HEK293 (cell line): ENCODE data around the gene PCDH1.

Experiments
- CTCF ChIA-PET: fragments of 350-600 bp; formaldehyde crosslinking; extraction: SDS; loops from one replicate; lab custom pipeline; 2021; ENCODE audit warnings: antibody characterized with exemption; lab: Yijun Ruan, JAX
- POLR2A ChIA-PET: fragments of 300-600 bp; formaldehyde crosslinking; extraction: SDS; loops from one replicate; lab custom pipeline; 2020; ENCODE audit warnings: antibody characterized with exemption, inconsistent platforms; lab: Yijun Ruan, JAX
- H3K27ac ChIP-seq: fragments of 200-500 bp; sonication (Bioruptor generic); 2 replicates; pipeline ENCODE4 v1.5.1; 2014; ENCODE audit warnings: low read depth, low read length, control low read depth, inconsistent platforms; ENCODE audit errors: extremely low read depth
- H3K36me3 ChIP-seq, 2 experiments: fragments of 200-500 bp in 1 of 2; sonication (Bioruptor generic) in 1 of 2; 1 replicate in 1 of 2; 2 replicates in 1 of 2; pipeline ENCODE4 v1.5.1; 2014 to 2017; ENCODE audit warnings: inconsistent platforms in 2 of 2, low read length in 2 of 2; ENCODE audit not compliant: control insufficient read depth in 2 of 2, insufficient read depth in 1 of 2
- H3K4me1 ChIP-seq: fragments of 200-500 bp; sonication (Bioruptor generic); 2 replicates; pipeline ENCODE4 v1.5.1; 2014; ENCODE audit warnings: mild to moderate bottlenecking, low read length, inconsistent platforms; ENCODE audit not compliant: control insufficient read depth, insufficient read depth
- H3K4me3 ChIP-seq: 2 replicates; pipeline ENCODE4 v1.5.1; 2011; ENCODE audit warnings: low read depth, mild to moderate bottlenecking, control low read depth, low read length, moderate library complexity
- H3K9me3 ChIP-seq: fragments of 200-500 bp; sonication (Bioruptor generic); 2 replicates; pipeline ENCODE4 v1.5.1; 2014; ENCODE audit warnings: low read depth, low read length, inconsistent platforms; ENCODE audit not compliant: control insufficient read depth, insufficient read depth
- YY2 ChIP-seq: fragments of 450-650 bp; formaldehyde crosslinking; IDR thresholded peaks from 2 replicates; pipeline ENCODE4 v1.5.1; 2016; ENCODE audit warnings: missing biosample characterization, missing genetic modification characterization
- ZNF311 ChIP-seq: fragments of 450-650 bp; formaldehyde crosslinking; IDR thresholded peaks from 2 replicates; pipeline ENCODE4 v1.5.1; 2017; ENCODE audit warnings: missing biosample characterization, missing genetic modification characterization, borderline replicate concordance
- ZNF366 ChIP-seq: fragments of 450-650 bp; formaldehyde crosslinking; conservative IDR thresholded peaks from 2 replicates; pipeline ENCODE4 v1.5.1; 2016; ENCODE audit warnings: missing biosample characterization, missing genetic modification characterization
- ZNF510 ChIP-seq: fragments of 450-650 bp; formaldehyde crosslinking; IDR thresholded peaks from 2 replicates; pipeline ENCODE4 v1.5.1; 2018; ENCODE audit warnings: mild to moderate bottlenecking, missing genetic modification characterization, missing biosample characterization; ENCODE audit not compliant: insufficient replicate concordance
- ZNF768 ChIP-seq: fragments of 450-650 bp; formaldehyde crosslinking; IDR thresholded peaks from 2 replicates; pipeline ENCODE4 v1.5.1; 2018; ENCODE audit warnings: missing biosample characterization, mild to moderate bottlenecking, missing genetic modification characterization
- ZNF791 ChIP-seq: fragments of 450-650 bp; formaldehyde crosslinking; IDR thresholded peaks from 2 replicates; pipeline ENCODE4 v1.5.1; 2016; ENCODE audit warnings: missing biosample characterization, missing genetic modification characterization
- TF ChIP-seq, protein P1 (sequence below): fragments of 450-650 bp; formaldehyde crosslinking; IDR thresholded peaks from 2 replicates; pipeline ENCODE4 v1.5.1; 2016; ENCODE audit warnings: missing biosample characterization, missing genetic modification characterization
- TF ChIP-seq, protein P2 (sequence below): fragments of 450-650 bp; formaldehyde crosslinking; IDR thresholded peaks from 2 replicates; pipeline ENCODE4 v1.5.1; 2016; ENCODE audit warnings: missing biosample characterization, missing genetic modification characterization
- TF ChIP-seq, protein P3 (sequence below): fragments of 450-650 bp; formaldehyde crosslinking; IDR thresholded peaks from 2 replicates; pipeline ENCODE4 v1.5.1; 2016; ENCODE audit warnings: missing biosample characterization, missing genetic modification characterization
- TF ChIP-seq, protein P4 (sequence below): fragments of 450-650 bp; formaldehyde crosslinking; IDR thresholded peaks from 2 replicates; pipeline ENCODE4 v1.5.1; 2016; ENCODE audit warnings: missing biosample characterization, missing genetic modification characterization
- TF ChIP-seq, protein P5 (sequence below): fragments of 450-650 bp; formaldehyde crosslinking; IDR thresholded peaks from 2 replicates; pipeline ENCODE4 v1.5.1; 2016; ENCODE audit warnings: missing biosample characterization, missing genetic modification characterization
- TF ChIP-seq, protein P6 (sequence below): fragments of 450-650 bp; formaldehyde crosslinking; IDR thresholded peaks from 2 replicates; pipeline ENCODE4 v1.5.1; 2016; ENCODE audit warnings: missing biosample characterization, missing genetic modification characterization

PCDH1 gene

DNA sequence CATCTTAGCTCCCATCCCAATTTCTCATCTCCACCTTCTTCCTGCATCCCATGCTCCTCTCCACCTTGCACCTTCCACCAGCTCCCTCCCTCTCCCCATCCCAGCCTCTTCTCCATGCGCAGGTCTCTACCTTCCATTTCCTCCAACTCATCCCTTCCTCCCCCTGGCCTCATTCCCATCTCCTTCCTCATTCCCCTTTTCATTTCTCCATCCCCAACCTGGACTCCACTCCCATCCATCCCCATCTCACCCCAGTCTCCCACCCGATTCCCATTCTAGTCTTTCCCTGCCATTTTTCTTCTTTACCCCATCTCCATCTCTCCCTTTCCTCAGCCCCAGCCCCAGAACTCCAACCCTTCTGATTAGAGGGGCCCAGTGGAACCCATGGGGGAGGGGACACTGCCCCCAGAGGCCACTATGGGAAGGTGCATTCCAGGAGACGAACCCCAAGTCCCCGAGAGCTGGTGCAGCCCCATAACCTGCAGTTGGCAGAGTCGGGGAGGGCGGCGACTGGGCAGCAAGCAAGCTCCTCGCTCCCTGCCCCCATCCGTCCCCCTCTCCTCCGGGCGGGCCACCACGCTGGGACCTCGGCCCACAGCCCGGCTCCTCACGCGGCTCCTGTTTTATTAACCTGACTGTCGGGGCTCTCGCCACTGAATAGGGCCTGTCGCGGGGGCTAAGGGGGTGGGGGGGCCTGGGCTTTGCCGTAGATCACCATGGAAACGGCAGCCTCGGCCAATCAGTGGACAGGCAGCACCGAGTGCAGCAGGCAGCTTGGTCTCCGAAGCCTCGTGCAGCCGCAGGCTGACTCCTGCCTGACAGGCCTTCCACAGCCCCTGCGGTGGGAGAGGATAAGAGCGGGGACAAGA lies 66.7 kb downstream of the PCDH1 start (continued):
- TF ChIP-seq, protein P1, sequence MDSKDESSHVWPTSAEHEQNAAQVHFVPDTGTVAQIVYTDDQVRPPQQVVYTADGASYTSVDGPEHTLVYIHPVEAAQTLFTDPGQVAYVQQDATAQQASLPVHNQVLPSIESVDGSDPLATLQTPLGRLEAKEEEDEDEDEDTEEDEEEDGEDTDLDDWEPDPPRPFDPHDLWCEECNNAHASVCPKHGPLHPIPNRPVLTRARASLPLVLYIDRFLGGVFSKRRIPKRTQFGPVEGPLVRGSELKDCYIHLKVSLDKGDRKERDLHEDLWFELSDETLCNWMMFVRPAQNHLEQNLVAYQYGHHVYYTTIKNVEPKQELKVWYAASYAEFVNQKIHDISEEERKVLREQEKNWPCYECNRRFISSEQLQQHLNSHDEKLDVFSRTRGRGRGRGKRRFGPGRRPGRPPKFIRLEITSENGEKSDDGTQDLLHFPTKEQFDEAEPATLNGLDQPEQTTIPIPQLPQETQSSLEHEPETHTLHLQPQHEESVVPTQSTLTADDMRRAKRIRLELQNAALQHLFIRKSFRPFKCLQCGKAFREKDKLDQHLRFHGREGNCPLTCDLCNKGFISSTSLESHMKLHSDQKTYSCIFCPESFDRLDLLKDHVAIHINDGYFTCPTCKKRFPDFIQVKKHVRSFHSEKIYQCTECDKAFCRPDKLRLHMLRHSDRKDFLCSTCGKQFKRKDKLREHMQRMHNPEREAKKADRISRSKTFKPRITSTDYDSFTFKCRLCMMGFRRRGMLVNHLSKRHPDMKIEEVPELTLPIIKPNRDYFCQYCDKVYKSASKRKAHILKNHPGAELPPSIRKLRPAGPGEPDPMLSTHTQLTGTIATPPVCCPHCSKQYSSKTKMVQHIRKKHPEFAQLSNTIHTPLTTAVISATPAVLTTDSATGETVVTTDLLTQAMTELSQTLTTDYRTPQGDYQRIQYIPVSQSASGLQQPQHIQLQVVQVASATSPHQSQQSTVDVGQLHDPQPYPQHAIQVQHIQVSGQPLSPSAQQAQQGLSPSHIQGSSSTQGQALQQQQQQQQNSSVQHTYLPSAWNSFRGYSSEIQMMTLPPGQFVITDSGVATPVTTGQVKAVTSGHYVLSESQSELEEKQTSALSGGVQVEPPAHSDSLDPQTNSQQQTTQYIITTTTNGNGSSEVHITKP (tag by site-specific recombination), result peak; percentile 10; the same call in 1 of the 2 replicates
- peak; percentile 93 for TF ChIP-seq ZNF366 (tag by site-specific recombination)
- no peak for TF ChIP-seq YY2 (tag by site-specific recombination)
- TF ChIP-seq, protein P2, sequence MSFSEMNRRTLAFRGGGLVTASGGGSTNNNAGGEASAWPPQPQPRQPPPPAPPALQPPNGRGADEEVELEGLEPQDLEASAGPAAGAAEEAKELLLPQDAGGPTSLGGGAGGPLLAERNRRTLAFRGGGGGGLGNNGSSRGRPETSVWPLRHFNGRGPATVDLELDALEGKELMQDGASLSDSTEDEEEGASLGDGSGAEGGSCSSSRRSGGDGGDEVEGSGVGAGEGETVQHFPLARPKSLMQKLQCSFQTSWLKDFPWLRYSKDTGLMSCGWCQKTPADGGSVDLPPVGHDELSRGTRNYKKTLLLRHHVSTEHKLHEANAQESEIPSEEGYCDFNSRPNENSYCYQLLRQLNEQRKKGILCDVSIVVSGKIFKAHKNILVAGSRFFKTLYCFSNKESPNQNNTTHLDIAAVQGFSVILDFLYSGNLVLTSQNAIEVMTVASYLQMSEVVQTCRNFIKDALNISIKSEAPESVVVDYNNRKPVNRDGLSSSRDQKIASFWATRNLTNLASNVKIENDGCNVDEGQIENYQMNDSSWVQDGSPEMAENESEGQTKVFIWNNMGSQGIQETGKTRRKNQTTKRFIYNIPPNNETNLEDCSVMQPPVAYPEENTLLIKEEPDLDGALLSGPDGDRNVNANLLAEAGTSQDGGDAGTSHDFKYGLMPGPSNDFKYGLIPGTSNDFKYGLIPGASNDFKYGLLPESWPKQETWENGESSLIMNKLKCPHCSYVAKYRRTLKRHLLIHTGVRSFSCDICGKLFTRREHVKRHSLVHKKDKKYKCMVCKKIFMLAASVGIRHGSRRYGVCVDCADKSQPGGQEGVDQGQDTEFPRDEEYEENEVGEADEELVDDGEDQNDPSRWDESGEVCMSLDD (tag by site-specific recombination), result peak; percentile 40; the same call in 1 of the 2 replicates
- TF ChIP-seq, protein P3, sequence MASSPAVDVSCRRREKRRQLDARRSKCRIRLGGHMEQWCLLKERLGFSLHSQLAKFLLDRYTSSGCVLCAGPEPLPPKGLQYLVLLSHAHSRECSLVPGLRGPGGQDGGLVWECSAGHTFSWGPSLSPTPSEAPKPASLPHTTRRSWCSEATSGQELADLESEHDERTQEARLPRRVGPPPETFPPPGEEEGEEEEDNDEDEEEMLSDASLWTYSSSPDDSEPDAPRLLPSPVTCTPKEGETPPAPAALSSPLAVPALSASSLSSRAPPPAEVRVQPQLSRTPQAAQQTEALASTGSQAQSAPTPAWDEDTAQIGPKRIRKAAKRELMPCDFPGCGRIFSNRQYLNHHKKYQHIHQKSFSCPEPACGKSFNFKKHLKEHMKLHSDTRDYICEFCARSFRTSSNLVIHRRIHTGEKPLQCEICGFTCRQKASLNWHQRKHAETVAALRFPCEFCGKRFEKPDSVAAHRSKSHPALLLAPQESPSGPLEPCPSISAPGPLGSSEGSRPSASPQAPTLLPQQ, result peak; percentile 58
- TF ChIP-seq, protein P4, sequence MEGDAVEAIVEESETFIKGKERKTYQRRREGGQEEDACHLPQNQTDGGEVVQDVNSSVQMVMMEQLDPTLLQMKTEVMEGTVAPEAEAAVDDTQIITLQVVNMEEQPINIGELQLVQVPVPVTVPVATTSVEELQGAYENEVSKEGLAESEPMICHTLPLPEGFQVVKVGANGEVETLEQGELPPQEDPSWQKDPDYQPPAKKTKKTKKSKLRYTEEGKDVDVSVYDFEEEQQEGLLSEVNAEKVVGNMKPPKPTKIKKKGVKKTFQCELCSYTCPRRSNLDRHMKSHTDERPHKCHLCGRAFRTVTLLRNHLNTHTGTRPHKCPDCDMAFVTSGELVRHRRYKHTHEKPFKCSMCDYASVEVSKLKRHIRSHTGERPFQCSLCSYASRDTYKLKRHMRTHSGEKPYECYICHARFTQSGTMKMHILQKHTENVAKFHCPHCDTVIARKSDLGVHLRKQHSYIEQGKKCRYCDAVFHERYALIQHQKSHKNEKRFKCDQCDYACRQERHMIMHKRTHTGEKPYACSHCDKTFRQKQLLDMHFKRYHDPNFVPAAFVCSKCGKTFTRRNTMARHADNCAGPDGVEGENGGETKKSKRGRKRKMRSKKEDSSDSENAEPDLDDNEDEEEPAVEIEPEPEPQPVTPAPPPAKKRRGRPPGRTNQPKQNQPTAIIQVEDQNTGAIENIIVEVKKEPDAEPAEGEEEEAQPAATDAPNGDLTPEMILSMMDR (tag by site-specific recombination), result peak; percentile 59
- 0 out of 2 replicates have a peak, but pooled peaks have one; percentile 42 for TF ChIP-seq ZNF311
- TF ChIP-seq ZNF791 (tag by site-specific recombination), result 0 out of 2 replicates have a peak, but pooled peaks have one; percentile 46

DNA sequence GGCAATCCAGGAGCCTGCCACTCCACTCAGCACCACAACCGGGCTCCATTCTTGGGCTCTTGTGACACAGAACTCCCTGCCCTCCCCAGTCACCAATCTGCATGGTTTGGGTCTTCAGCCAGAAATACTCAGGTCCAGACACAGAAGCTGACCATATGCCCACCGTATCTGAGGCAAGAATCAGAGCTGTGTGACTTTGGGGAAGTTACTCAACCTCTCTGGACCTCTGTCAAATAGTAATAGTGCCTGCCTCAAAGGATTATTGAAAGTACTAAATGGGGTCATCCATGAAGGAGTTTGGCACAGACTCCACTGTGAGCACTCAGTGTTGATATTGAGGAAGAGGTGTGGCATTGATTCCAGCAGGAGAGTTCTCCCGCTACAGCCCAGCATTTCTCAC lies 67.5 kb downstream of the PCDH1 start:
- H3K36me3 ChIP-seq, result no peaks in the 10 kb centered on the region
- POLR2A ChIA-PET, result no interaction called here
- no peaks in the 10 kb centered on the region for H3K4me1 ChIP-seq
- H3K4me3 ChIP-seq, result no peak overlapping the region
- no peak for TF ChIP-seq ZNF510 (tag by site-specific recombination)
- TF ChIP-seq, protein P5, sequence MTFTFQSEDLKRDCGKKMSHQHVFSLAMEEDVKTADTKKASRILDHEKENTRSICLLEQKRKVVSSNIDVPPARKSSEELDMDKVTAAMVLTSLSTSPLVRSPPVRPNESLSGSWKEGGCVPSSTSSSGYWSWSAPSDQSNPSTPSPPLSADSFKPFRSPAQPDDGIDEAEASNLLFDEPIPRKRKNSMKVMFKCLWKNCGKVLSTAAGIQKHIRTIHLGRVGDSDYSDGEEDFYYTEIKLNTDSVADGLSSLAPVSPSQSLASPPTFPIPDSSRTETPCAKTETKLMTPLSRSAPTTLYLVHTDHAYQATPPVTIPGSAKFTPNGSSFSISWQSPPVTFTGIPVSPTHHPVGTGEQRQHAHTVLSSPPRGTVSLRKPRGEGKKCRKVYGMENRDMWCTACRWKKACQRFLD, result no peak
- TF ChIP-seq, protein P6, sequence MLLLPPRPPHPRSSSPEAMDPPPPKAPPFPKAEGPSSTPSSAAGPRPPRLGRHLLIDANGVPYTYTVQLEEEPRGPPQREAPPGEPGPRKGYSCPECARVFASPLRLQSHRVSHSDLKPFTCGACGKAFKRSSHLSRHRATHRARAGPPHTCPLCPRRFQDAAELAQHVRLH (tag by site-specific recombination), result 0 out of 2 replicates have a peak, but pooled peaks have one; percentile 35
- TF ChIP-seq ZNF768 (tag by site-specific recombination), result peak; percentile 93; the same call in 1 of the 2 replicates
- CTCF ChIA-PET, result interaction anchor here (0.7 to 8.5 kb wide), 13 partner anchors 8 to 150 kb away, joined by 3 to 77 read pairs (median 5); partner anchors contain the start of gene PCDH1
- H3K9me3 ChIP-seq, result no peaks in the 10 kb centered on the region
- H3K27ac ChIP-seq, result no peak overlapping the region
